GM13976 (cell line): ENCODE measurements around the gene GPC5.

Source experiments
- DNase-seq: peaks from one replicate; pipeline ENCODE4 v3.0.0; 2012; ENCODE audit warnings: low spot score
- in situ Hi-C: fragments of 300-500 bp; cut with MboI; formaldehyde crosslinking; loops from one replicate; pipeline ENCODE4 v1.12.0; 2022; ENCODE audit warnings: low sequenced_read_pairs, mixed read lengths, inconsistent platforms; ENCODE audit not compliant: unreplicated experiment
- TF ChIP-seq, protein P1 (sequence below): IDR thresholded peaks from 2 replicates; pipeline ENCODE4 v1.5.1; 2012; ENCODE audit warnings: borderline replicate concordance, mild to moderate bottlenecking; ENCODE audit not compliant: insufficient read depth; ENCODE audit errors: extremely low read depth, missing control alignments, control extremely low read depth

GPC5 gene

DNA sequence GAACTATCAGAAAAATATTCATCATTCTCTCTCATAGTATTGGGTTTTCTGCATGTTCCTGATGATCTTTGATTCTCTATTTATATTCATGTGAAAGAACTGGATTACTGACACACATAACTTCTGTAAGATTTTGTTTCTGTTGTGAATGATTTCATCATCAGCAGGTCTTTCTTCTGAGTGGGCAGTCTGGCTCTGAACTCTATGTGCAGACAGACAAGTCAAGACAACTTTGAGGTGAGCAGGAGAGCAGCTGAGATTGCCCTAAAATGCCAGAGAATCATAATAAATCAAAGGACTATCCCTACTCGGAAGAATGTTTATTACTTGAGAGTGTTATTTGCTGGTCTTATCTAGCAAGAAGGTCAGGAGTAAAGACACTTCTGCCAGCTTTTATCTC is 1176.1 kb downstream of the GPC5 start:
- DNase-seq: no peak
- in situ Hi-C loops: no loop called here
- TF ChIP-seq, protein P1, sequence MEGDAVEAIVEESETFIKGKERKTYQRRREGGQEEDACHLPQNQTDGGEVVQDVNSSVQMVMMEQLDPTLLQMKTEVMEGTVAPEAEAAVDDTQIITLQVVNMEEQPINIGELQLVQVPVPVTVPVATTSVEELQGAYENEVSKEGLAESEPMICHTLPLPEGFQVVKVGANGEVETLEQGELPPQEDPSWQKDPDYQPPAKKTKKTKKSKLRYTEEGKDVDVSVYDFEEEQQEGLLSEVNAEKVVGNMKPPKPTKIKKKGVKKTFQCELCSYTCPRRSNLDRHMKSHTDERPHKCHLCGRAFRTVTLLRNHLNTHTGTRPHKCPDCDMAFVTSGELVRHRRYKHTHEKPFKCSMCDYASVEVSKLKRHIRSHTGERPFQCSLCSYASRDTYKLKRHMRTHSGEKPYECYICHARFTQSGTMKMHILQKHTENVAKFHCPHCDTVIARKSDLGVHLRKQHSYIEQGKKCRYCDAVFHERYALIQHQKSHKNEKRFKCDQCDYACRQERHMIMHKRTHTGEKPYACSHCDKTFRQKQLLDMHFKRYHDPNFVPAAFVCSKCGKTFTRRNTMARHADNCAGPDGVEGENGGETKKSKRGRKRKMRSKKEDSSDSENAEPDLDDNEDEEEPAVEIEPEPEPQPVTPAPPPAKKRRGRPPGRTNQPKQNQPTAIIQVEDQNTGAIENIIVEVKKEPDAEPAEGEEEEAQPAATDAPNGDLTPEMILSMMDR: no peak

DNA sequence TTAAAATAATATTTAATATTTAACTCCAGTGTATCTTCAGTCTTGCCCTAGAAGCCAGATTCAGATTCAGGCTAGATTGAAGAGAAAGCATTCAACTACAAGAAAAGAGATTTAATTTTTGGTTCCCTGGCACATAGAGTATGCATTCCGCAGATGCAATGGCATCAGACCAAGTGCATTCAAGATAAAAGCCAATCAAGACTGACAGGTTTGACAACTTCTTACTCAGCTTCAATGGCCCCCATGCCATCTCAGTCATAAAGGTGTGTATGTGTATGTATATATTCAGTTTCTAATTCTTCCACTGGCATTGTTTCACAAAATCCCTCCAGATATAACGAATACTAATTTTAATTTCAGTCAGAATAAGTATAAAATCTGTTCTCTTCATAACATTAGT is 1177.4 kb downstream of the GPC5 start:
- TF ChIP-seq, protein P1: no peak
- in situ Hi-C loops: no loop called here
- DNase-seq: no peak

DNA sequence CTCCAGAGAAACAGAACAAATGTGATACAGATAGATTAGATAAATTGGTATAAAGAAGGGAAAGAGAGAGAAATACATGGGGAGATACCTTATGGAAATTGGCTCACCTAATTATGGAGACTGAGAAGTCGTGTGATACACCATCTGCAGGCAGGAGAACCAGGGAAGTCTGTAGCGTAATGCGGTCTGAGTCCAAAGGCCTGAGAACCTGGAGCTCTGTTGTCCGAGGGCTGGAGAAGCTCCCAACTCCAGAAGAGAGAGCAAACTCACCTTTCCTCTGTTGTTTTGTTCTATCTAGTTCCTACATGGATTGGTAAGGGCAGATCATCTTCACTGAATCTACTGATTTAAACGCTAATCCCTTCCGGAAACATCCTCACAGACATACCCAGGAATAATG is 1179.9 kb downstream of the GPC5 start:
- TF ChIP-seq, protein P1: no peak
- in situ Hi-C loops: no loop called here
- DNase-seq: no peak

DNA sequence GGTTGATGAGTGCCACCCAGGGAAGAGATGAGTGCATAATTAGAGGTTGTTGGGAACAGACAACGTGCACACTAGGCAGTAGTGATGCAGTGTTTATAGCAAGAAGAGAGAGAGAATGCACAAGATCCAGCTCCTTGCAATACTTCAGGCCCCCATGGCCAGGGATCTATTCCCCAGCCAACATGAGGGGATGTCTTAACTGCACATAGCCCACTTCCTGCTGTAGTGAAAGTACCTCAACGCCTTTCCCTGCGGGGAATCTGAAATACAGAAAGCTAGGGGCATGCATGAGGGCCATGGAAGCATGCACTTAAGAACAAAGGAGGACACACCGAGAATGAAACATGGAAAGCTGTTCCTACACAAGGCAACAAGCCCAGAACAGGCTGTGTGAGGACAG is 1191.5 kb downstream of the GPC5 start:
- in situ Hi-C loops: no loop called here
- TF ChIP-seq, protein P1: no peak
- DNase-seq: no peak

DNA sequence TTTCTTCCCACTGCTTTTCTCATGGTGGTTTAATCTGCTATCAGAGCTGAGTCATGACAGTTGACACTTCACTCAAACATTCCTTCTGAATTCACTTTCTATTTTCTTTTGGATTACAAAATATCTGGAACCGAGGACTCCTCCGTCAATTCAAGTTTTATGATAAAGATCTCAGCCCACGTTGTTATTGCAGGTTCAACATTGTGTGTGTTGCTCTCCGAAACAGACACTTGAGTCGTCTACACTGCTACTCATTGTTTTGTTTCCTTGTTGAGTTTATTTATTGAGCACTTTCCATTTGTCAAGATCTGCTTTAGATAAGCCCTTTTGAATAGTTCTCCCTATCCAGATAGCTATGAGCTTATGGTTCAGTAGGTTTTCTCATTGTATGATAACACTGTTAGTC is 1192.1 kb downstream of the GPC5 start:
- DNase-seq: no peak
- in situ Hi-C loops: no loop called here
- TF ChIP-seq, protein P1: no peak

DNA sequence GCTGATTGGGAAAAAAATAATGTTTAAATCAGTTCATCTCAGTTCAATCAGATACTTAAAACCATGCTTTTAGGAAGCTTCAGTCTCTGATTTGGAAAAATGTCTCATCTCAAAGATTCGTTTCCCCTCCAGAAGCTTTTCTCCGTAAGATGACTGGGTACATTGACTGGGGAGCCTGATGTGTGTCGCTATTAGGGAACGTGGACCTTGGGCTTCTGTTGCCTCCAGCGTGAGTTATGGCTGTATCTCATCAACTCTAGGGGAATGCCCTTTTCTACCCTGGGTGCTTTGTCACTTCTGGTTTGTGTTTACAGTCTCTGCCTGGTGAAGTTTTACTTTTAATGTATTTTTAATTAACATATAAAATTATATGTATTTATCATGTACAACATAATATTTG is 1192.7 kb downstream of the GPC5 start:
- TF ChIP-seq, protein P1: no peak
- in situ Hi-C loops: no loop called here
- no peak for DNase-seq

DNA sequence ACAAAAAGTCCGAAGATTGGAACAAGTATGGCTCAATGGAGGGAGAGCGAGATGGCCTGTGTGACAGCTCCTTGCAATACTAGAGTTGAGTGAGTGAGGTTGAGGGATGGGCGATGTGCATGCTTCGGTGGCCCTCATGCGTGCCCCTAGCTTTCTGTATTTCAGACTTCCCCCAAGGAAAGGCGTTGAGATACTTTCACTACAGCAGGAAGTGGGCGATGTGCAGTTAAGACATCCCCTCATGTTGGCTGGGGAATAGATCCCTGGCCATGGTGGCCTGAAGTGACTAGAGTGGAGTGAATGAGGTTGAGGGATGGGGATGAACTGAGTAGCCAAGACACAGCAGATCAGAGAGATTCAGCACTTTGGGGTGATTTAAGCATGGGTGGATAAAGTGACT is 1194.3 kb downstream of the GPC5 start:
- TF ChIP-seq, protein P1: no peak
- no peak for DNase-seq
- in situ Hi-C loops: no loop called here
